Suppressor macrophage treated with lipopolysaccharide for 4 hours (primary cell): Measurements from ENCODE around the gene ADCYAP1.
"Not testable (repeated sequence)": the region's sequence is repeated elsewhere in the genome, so short reads cannot be mapped to it uniquely, and the experiment has no call there.

Experiments used
- DNase-seq: peaks from one replicate; pipeline ENCODE4 v3.0.0-alpha.2; 2020

ADCYAP1 gene

DNA sequence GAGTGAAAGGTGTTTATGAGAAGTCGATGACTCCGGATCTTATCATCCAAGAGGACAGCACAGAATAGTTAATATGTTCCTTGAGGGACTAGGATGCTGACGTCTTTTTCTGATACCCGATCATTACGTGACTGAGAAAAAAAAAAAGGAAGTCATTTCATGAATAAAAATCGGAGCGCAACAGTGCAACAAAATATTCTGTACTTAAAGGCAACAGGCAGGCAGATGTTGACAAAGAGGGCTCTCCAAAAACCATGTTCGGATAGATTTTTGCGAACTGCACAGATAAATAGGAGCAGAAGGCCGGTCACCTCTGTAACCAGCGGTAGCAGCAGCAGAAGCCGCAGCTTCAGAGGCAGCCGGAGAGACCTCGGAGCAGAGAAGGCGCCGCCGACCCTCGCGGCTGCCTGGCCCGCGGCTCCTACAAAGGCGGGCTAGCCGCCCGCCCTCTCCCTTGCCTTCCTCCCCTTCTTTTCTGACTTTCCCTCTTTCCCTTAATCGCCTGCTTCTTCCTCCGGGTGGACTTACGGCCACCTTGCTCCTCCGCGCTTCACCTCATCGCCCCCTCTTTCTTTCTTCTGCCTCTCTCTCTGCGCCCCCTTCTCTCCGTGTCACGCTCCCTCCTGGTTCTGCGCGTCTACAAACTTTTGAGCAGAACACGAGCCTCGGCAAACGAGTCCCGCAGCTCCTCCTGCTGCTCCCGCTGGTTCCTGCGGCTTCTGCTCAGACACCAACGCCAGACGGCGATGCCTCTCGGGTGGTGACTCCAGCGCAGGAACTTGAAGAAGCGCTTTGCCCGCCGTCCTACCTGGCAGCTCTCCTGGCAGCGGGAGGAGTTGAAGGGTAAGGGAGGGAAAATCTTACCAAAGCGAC is at the start of gene ADCYAP1:
TSS of gene ADCYAP1 (plus strand) at position 654 of the 873 bp plus-strand sequence. CDS start 516 bp downstream, outside the sequence.
- DNase-seq: no peak

DNA sequence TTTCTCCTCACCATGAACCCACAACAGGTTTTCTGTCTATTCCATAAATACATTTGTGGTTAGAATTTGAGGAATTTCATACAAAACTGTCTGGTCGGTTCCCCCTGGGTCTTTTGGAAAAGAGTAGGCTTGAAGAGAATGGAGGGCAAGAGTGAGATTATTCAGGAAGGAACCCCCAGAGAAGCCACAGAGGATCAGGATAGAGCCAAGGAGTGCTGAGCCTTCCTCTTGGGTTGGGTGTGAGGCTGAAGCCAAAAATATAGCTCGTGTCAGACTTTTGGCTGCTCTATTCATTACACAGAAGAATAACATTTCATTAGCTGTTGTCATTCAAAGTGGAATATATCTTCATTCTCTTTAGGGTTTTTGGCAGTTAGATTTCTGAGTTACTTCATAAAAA is 46.7 kb upstream of the ADCYAP1 start:
- no peak for DNase-seq

DNA sequence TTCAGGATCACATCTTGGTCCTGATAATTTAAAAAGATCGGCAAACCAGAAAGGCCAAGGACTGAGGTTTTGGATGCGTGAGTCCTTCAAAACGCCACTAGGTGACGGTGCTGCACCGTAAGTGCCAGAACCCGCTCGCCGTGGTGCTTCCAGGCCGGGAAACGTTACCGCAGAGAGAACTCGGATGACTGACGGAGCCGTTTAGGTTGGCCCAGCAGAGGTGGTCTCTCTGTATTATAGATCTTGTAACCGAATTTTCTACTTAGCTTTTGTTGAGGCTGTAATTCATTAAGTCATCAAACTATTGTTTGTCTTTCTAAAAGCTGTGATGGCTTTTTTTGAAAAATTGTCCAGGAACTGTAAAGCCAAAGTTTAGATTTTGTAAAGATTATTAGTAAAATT is 39.8 kb upstream of the ADCYAP1 start:
- DNase-seq: peak; percentile 74

DNA sequence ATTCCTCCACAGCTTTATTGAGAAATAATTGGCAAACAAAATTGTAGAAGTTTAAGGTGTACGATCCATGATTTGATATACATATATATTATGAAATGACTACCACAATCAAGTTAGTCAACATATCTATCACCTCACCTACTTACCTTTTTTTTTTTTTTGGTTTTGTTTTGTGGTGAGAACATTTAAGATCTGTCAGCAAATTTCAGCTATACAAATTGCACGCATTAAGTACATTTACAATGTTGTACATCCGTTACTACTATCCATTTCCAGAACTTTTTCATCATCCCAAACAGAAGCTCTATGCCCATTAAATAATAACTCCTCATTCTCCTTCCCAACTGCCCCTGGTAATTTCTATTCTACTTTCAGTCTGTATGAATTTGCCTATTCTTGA is 37.4 kb upstream of the ADCYAP1 start:
- no peak for DNase-seq

DNA sequence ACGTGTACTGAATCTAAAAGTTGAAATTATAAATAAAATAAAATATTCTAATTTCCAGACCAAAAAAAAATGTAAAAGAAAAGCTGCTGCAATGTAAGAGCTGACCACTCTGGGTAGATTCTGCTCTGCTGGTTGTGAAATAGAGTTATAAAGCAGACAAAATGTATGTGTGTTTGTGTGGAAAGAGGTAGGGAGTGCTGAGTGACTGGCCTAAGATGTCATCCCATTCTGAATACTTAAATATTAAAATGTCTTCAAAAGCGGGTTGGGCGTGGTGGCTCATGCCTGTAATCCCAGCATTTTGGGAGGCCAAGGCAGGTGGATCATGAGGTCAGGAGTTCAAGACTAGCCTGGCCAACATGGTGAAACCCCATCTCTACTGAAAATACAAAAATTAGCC is 31.2 kb upstream of the ADCYAP1 start:
- not testable (repeated sequence) for DNase-seq

DNA sequence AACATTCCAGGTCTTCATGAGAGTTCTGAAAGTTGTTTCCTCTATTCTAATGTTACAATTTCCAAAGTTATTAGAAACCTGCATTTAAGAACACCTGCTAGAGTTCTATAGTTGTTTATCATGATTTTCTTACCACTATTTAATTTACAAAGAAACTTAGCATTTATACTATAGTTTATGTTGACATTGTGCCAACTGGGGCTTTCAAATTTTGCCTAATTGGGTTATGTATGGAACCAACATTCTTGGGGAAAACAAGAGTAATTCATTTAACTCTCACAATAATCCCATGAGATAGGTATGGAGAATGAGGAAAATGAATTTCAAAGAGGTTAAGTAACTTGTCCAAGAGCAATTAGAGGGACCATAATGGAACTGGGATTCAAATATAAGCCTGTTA is 28.8 kb upstream of the ADCYAP1 start:
- DNase-seq: no peak

DNA sequence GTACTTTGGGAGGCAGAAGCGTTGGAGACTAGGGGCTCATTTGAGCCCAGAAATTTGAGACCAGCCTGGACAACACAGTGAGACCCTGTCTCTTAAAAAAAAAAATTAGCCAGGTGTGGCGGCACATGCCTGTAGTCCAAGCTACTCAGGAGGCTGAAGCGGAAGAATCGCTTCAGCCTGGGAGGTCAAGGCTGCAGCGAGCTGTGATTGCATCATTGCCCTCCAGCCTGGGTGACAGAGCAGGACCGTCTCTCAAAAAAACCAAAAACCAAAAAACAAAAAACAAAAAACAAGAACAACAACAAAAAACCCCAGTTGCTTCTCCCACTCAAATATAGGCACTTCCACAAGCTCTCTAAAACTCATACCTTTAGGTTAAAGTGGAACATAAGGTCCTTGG is 27.4 kb upstream of the ADCYAP1 start:
- DNase-seq: no peak

DNA sequence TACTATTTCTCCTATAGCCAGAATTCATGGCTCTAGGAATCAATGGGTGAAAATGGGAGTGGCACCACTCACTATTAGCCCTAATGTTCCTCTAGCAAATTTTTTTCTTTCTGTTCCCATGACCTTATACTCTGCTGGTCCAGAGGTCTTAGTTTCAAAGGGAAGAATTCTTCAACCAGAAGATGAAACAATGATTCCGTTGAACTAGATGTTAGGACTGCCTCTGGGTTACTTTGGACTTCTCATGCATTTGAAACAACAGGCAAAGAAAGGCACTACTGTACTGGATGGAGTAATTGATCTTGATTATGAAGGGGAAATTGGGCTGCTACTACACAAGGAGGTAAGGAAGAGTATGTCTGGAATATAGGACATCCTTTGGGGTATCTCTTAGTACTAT is 18.6 kb upstream of the ADCYAP1 start:
- DNase-seq: no peak

DNA sequence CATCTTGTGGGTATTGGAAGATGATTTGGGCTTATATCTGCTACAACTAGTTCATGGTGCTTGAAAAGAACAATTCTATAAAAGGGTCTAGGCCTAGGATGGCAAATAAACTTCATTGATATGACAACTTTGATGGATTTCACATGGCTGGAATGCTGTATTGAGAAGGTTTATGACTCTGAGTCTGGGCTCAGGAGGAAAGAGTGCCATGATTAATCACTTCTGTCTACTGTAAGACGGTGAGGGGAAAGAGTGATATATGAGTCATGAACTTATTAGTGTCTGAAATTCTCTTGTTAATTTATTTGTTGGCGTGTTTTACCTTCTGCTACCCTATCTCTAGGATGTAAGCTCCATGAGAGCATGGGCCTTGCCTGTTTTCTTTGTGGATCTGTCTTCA is 17.0 kb upstream of the ADCYAP1 start:
- DNase-seq: no peak

DNA sequence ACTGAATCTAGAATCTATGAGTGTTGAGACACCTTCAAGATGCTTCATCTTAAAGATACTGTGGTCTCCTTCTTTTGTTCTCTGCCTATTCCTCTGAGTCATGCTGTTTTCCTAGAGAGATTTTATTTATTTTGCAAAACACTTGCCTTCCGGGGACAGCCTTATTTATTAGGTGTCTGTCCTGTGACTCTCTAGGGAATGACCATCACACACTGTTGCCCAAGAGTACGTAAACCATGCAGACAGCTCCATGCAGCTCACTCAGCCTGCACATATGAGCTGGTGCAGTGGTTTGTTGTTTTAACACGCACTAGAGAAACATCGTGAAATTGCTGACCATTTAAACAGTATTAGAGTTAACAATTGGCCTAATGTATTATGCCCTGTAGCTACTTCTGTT is 12.4 kb upstream of the ADCYAP1 start:
- no peak for DNase-seq

DNA sequence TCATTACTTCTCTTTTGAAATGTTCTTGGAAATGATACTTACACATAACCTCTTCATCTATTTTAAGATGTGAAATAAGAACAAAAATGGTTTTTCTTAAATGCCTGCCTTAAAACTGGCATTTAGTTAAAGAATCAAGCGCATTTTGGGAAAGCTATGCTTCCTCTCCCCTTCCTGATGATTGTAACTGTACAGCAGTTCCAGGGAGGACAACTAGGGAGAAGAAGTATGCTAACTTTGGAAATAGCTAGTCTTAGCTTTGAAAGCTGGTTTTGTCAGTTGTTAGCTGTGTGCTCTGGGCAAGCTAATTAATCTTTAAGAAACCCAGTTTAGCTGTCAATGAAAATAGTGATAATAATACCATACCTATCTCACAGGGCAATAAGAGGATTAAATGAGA is 8.4 kb upstream of the ADCYAP1 start:
- no peak for DNase-seq

DNA sequence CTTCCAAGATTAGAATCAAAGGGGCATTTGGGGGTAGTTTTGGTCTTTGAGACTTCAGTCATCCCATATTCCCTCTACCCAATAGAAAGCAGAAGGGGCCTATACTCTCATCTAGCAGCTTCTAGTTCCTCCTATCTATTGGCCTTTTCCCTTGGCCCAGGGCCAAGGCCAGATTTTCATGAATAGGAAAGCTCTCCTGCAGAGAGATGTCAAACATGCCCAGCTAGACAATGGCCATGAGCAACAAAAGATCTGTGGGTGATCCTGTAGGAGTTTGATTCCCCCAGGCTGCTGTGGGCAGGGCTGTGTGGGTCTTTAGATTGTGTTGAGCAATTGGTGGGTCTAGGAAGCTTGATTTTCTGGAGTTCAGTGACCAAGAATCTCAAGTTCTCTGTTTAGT is 2.9 kb upstream of the ADCYAP1 start:
- no peak for DNase-seq

DNA sequence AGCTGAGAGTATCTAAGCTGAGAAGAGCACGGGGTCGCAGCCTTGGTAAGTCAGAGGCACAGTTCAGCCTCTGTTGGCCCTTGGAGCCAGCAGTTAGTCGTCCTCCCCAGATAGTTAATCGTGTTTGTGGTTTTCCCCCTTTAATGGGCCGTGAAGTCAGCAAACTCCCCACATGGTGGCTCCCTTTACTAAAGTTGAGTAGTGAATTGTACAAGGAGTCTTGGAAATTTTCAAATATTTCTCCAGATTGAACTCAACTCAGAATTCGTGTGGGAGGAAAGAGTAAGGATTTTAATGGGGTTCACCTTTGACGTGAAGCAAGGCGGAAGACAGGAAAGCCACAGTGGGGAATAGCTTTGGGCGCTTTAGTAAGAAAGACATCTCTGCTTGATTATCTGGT is 2.4 kb upstream of the ADCYAP1 start:
- no peak for DNase-seq

DNA sequence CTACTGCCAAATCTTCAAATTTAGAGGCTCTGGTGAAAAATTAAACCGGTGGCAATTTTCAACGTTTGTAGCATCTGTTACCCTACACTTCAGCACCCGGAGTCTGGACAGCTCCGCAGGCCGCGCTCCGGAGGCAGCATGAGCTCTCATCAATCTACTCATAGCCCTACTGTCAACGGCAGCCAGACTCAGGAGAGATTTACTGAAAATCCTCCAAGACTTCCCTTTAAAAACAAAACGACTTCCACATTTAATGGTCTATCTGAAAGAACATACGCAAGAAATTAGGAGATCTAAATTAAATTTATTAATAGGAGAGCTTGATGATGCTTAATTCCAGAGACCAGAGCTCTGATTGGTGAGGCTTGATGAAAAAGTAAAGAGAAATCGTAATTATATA is 970 bp upstream of the ADCYAP1 start:
- DNase-seq: peak; percentile 32

DNA sequence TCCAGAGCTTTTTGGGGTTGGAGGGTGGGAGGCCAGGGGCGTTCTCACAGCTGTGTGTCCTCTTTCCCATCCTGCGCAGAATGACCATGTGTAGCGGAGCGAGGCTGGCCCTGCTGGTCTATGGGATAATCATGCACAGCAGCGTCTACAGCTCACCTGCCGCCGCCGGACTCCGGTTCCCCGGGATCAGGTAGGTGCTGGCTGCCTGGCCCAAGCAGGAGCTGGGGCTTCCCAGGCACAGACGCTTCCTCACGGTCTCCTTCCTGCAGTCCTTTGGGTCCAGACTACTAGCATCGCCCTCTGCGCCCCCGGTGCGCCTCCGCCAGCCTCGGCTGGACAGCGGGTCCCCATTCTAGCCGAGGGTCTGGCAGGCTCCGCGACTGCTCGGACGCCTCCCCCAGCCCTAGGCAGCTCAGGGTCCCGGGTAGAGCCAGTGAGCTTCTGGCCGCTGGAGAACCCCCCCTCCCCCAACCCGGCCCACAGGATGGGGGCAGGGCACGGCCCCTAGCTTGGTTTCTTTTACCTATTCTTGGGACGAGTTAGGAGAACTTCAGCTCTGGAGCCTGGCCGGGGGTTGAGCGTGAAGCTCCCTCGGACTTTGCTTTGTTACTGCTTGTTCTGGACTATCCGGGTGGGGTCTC is 756 bp downstream of the ADCYAP1 start:
- DNase-seq: no peak

DNA sequence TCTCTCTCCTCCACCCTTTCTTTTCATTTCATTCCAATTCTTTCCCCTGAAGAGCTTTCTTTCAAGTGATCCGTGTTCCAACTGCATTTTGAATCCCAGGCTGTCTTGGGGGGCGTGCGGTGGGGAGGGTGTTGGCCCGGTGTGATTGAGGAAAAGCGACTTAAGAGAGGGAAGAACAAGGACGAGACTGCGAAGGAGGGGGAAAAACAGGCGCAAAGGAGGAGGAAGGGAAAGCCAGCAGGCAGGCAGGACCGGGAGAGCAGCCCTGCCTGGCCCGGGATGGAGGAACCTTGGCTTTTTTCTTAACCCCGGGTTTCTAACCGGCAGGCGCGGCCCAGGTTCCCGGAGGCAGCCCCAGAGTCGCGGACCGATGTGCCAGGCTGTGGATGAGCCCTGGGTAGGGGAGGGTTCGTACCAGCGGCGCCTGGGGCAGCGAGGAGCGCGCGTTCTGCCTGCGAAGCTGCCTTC is 1.3 kb downstream of the ADCYAP1 start:
- DNase-seq: no peak

DNA sequence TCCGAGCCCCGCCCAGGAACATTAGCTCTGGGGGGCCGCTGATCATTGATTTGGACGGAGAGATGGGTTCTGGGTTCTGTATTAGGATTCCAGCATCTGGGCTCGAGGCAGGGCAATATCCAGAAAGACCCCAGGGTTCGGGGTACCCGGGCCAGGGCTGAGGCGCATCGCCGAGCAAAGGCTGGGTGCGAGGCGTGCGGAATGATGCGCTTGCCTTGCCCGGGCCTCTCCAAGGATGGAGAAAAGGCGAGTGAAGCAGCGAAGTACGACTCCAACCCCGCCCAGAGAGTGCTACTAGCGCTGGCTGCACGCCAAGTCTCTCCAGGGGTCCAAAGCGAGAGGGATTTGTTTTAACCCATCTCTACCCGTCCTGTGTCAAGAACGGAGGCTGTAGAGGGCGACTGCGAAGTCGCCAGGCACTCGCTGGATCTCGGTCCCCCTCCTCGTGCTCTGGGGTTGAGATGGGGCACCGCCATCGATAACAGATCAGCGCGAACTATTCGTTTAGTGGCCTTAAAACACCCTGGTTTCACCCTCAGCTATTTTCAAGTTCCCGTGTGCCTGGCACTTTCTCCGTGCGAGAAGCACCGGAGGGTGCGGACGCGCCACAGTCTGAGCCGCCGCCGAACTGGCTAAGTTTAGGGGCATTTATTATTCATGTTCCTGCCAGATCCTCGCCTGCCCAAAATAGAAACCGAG is 1.9 kb downstream of the ADCYAP1 start:
- no peak for DNase-seq

DNA sequence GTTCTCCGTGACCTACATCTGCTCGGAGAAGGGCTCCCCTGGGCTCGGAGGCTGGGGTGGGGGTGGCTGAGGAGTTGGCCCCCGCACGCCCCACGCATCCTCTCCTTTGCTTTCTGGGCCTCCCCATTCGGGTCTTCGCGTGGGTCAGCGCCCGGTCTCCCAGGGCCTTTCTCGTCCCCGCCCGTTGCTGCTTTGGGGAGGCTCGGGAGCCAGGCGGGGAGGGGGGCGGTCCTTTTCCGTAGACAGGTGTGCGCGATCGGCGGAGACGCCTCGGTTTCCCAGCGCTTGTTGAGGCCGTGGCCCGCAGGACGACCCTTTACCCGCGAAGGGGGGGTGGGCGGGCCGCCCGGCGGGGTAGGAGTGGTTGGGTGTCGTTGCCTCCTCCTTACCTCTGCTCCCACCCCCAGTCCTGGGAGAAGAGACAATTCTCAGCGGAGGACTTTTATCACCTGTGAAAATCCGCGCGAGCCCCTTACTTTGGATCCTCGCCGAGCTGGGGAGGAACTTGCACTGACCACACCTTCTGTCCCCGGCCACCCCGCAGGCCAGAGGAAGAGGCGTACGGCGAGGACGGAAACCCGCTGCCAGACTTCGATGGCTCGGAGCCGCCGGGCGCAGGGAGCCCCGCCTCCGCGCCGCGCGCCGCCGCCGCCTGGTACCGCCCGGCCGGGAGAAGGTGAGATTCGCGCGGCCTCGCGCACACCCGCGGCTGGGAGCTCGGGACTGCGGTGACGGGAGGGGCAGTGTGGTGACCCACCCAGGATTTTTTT is 2.6 kb downstream of the ADCYAP1 start:
- no peak for DNase-seq

DNA sequence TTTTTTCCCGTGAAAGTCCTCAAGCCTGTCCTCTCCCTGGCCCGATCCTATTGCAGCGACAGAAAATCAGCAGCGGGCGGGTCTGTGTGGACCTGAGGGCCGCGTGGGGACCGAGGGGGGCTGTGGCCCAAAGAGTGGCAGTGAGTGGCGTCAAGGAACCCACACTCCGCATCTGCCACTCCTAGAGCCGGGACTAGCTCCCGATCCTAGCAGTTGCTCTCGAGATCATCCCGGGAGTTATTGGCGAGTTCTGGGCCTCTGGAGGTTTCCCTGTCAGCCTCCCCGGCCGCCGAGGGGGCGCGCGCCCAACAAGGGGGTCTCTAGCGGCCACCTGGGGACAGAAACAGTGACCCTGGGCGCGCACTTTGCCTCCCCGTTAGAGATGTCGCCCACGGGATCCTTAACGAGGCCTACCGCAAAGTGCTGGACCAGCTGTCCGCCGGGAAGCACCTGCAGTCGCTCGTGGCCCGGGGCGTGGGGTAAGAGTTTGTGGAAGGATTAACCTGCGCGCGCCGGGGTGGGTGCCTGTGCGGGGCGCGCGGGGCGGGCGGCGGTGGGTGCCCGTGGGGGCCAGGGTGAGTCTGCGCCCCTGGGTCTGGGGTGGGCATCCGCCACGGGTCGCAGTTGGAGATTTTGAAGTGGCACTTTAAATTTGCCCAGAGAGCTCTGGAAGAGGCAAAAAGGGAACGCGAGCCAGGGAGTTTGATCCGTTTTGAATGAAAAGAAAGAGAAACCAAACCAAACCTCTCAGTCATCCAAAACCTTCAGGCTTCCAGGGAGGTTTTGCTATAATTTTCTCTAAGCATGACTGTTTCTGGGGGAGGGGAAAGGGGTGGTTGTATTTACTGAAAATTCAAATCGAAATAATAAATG is 3.5 kb downstream of the ADCYAP1 start:
- DNase-seq: peak; percentile 16

DNA sequence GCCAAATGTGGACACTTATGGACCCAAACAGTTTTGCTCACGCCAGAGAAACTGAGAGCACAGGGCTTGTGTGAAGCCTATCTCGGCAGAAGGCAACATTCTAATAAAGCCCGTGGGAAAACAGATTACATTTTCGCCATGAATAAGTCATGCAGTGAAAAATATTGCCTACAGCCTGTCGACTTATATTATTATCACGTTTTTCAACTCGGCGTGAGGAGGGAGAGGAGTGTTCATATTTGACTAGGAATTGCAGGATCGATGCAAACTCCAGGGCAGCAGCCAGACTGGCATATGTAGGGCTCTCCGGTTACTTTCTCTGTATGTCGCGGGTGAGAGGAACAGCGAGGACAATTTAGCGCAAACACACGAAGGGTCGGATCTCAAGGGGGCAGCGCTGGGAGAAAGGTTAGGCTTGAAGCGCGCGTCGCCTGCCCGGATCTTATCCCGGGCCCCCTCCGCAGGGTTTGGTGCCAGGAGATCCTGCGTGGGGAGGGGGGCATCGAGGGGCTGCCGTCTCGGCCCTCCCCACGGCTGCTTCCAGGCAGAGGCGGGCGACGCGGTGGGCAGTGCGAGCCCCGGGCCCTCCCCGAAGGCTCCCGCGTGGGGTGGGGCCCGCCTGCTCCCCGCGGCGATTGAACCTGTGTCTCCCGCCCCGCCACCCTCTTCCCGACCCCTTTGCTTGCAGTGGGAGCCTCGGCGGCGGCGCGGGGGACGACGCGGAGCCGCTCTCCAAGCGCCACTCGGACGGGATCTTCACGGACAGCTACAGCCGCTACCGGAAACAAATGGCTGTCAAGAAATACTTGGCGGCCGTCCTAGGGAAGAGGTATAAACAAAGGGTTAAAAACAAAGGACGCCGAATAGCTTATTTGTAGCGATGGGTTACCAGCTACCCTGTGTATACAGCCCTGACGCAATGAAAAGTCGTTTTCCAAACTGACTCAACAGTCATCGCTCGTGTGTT is 4.4 kb downstream of the ADCYAP1 start:
- DNase-seq: no peak

DNA sequence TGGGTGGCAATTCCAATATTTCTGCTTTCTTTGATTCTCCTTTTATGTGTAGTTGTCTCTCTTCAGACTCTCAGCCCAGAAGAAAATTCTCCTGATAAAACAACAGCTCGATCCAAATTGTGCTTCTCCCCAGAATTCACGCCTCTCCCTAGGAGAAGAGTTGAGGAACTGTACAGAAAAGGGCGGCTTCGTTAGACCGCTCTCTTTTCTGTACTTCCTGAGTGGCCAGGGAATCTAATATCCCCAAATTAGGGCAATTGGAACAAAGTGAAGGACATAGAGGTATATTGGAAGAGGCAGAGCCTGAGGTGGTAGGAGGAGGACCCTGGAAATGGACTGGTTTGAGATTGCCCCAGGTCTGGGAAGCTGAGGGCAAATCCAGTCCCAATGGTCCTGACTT is 5.6 kb downstream of the ADCYAP1 start:
- DNase-seq: no peak
